HG03196 (cell line): ENCODE data around the gene STK36.

Experiments
- ATAC-seq: cut with Tn5 transposase; IDR thresholded peaks from one replicate; pipeline ENCODE4 v1.9.1; 2021; ENCODE audit not compliant: unreplicated experiment

STK36 gene

GRCh38 chr2:218716070-218716469 lies 44.2 kb downstream of the STK36 start:
- no peak for ATAC-seq

GRCh38 chr2:218717262-218717661 lies 45.4 kb downstream of the STK36 start:
- no peak for ATAC-seq

GRCh38 chr2:218718058-218718457 lies 46.2 kb downstream of the STK36 start:
- ATAC-seq = no peak

GRCh38 chr2:218719457-218719856 lies 47.6 kb downstream of the STK36 start:
- ATAC-seq = no peak

GRCh38 chr2:218720048-218721041 lies 48.5 kb downstream of the STK36 start:
- no peak for ATAC-seq

GRCh38 chr2:218721488-218721887 lies 49.6 kb downstream of the STK36 start:
- ATAC-seq = no peak

- no peak for ATAC-seq
Measured at GRCh38 chr2:218721934-218722333, 50.0 kb downstream of the STK36 start.

- no peak for ATAC-seq
Measured at GRCh38 chr2:218722419-218722818, 50.5 kb downstream of the STK36 start.

GRCh38 chr2:218722876-218723785 lies 51.2 kb downstream of the STK36 start:
- ATAC-seq = no peak

- no peak for ATAC-seq
Measured at GRCh38 chr2:218726004-218726574, 54.2 kb downstream of the STK36 start.

GRCh38 chr2:218727502-218728165 lies 55.7 kb downstream of the STK36 start:
- no peak for ATAC-seq

GRCh38 chr2:218729640-218730039 lies 57.8 kb downstream of the STK36 start:
- ATAC-seq = no peak

- no peak for ATAC-seq
Measured at GRCh38 chr2:218732052-218732760, 60.3 kb downstream of the STK36 start.

GRCh38 chr2:218732761-218733158 lies 60.9 kb downstream of the STK36 start:
- no peak for ATAC-seq

- ATAC-seq = no peak
Measured at GRCh38 chr2:218733171-218734021, 61.5 kb downstream of the STK36 start.

- no peak for ATAC-seq
Measured at GRCh38 chr2:218734190-218734975, 62.5 kb downstream of the STK36 start.

- ATAC-seq = no peak
Measured at GRCh38 chr2:218736531-218736930, 64.6 kb downstream of the STK36 start.

- ATAC-seq = no peak
Measured at GRCh38 chr2:218743068-218743467, 71.2 kb downstream of the STK36 start.
